ENCODE results near the gene SSH3. TPM values are rescaled to one million over a fixed set of nuclear protein-coding genes. Genes with fewer than 3 reads are reported as not detected.

Gene SSH3
- total RNA-seq, 1 donor from 2014 or later = 3.3 TPM

GRCh38 chr11:67290801-67291200 lies 12.5 kb upstream of the SSH3 start:
- Mint-ChIP-seq H3K4me1 (peaks cover 23% of the 10 kb centered on the region), H3K27me3 (ENCODE audit: low read depth) (peaks cover 2% of the 10 kb centered on the region), H3K9me3 (peaks cover 2% of the 10 kb centered on the region), H3K36me3 (ENCODE audit: low read depth) (peaks cover 23% of the 10 kb centered on the region), H3K4me3 (peak overlapping the region; percentile 27), H3K27ac (ENCODE audit: unreplicated experiment) (no peak overlapping the region)
- no peak for DNase-seq (ENCODE audit: low read depth, low spot score)
- TF ChIP-seq, protein P1, sequence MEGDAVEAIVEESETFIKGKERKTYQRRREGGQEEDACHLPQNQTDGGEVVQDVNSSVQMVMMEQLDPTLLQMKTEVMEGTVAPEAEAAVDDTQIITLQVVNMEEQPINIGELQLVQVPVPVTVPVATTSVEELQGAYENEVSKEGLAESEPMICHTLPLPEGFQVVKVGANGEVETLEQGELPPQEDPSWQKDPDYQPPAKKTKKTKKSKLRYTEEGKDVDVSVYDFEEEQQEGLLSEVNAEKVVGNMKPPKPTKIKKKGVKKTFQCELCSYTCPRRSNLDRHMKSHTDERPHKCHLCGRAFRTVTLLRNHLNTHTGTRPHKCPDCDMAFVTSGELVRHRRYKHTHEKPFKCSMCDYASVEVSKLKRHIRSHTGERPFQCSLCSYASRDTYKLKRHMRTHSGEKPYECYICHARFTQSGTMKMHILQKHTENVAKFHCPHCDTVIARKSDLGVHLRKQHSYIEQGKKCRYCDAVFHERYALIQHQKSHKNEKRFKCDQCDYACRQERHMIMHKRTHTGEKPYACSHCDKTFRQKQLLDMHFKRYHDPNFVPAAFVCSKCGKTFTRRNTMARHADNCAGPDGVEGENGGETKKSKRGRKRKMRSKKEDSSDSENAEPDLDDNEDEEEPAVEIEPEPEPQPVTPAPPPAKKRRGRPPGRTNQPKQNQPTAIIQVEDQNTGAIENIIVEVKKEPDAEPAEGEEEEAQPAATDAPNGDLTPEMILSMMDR (conservative IDR thresholded peaks at IDR 0.05) = no peak

DNA sequence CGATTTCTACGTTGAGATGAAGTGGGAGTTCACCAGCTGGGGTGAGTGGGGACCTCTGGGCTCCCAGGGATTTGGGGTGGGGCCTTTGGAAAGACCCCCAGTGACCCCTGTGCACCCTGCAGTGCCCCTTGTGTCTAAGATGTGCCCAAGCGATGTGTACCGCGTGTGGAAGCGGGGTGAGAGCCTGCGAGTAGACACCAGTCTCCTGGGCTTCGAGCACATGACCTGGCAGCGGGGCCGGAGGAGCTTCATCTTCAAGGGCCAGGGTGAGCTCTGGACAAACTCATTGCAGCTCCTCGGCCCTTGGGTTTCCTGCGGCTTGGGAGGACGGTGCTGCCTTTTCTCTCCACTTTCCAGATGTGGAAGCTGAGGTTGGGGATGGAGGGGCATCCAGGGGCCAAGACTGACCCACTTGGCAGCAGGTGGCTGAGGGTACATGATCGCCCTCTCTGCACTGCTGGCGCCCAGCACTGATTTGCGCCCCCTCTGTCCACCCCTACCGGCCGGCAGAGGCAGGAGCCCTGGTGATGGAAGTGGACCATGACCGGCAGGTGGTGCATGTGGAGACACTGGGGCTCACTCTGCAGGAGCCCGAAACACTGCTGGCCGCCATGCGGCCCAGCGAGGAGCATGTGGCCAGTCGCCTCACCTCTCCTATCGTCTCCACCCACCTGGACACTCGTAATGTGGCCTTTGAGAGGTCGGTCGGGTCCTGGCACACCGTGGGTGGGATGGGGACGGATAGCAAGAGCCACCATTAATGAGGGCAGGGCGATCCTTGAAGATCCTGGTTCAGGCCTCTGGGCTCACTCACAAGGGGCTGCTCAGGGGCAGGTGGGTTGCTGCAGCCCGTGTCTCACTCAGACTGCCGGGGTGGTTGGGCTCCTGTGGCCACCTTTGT lies 11.6 kb upstream of the SSH3 start:
- TF ChIP-seq, protein P1 (conservative IDR thresholded peaks at IDR 0.05) = no peak
- peaks cover 2% of the 10 kb centered on the region for H3K27me3 Mint-ChIP-seq (ENCODE audit: low read depth)
- peaks cover 32% of the 10 kb centered on the region for H3K36me3 Mint-ChIP-seq (ENCODE audit: low read depth)
- H3K9me3 Mint-ChIP-seq = peaks cover 4% of the 10 kb centered on the region
- peak overlapping the region; percentile 76 for H3K4me3 Mint-ChIP-seq
- H3K27ac Mint-ChIP-seq (ENCODE audit: unreplicated experiment) = no peak overlapping the region
- DNase-seq (ENCODE audit: low read depth, low spot score) = no peak
- H3K4me1 Mint-ChIP-seq = peaks cover 23% of the 10 kb centered on the region

- H3K27me3 Mint-ChIP-seq (ENCODE audit: low read depth) = no peaks in the 10 kb centered on the region
- H3K27ac Mint-ChIP-seq (ENCODE audit: unreplicated experiment) = peak overlapping the region; percentile 2
- DNase-seq (ENCODE audit: low read depth, low spot score) = no peak
- H3K4me3 Mint-ChIP-seq = peak overlapping the region; percentile 76
- H3K9me3 Mint-ChIP-seq = peaks cover 4% of the 10 kb centered on the region
- H3K36me3 Mint-ChIP-seq (ENCODE audit: low read depth) = peaks cover 37% of the 10 kb centered on the region
- TF ChIP-seq, protein P1 (conservative IDR thresholded peaks at IDR 0.05) = no peak
- peaks cover 16% of the 10 kb centered on the region for H3K4me1 Mint-ChIP-seq
Observed at GRCh38 chr11:67292671-67293070, 10.7 kb upstream of the SSH3 start.

- Mint-ChIP-seq H3K36me3 (ENCODE audit: low read depth) (peaks cover 35% of the 10 kb centered on the region), H3K4me3 (peak overlapping the region; percentile 76)
- TF ChIP-seq, protein P1 (conservative IDR thresholded peaks at IDR 0.05) = no peak
Observed at GRCh38 chr11:67293090-67293489, 10.2 kb upstream of the SSH3 start.

DNA sequence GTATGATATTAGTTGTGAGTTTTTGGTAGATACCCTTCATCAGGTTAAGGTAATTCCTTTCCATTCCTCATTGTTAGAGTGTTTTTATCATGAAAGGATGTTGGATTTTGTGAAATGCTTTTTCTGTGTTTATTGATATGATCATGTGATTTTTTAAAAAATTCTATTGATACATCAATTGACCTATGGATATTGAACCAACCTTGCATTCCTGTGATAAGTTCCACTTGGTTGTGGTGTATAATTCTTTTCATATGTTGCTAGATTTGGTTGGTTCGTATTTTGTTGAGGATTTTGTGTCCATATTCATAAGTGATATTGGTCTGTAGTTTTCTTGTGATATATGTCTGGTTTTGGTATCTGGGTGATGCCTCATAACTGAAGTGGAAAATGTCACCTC lies 7.5 kb upstream of the SSH3 start:
- Mint-ChIP-seq H3K4me3 (no peak overlapping the region), H3K36me3 (ENCODE audit: low read depth) (peaks cover 40% of the 10 kb centered on the region), H3K27ac (ENCODE audit: unreplicated experiment) (no peak overlapping the region), H3K9me3 (peaks cover 4% of the 10 kb centered on the region), H3K4me1 (peaks cover 11% of the 10 kb centered on the region), H3K27me3 (ENCODE audit: low read depth) (no peaks in the 10 kb centered on the region)
- TF ChIP-seq, protein P1 (conservative IDR thresholded peaks at IDR 0.05) = no peak
- no peak for DNase-seq (ENCODE audit: low read depth, low spot score)

More at GRCh38 chr11:67293090-67293489, 10.2 kb upstream of the SSH3 start:
- H3K4me1 Mint-ChIP-seq = peaks cover 12% of the 10 kb centered on the region
- no peak overlapping the region for H3K27ac Mint-ChIP-seq (ENCODE audit: unreplicated experiment)
- no peaks in the 10 kb centered on the region for H3K27me3 Mint-ChIP-seq (ENCODE audit: low read depth)
- no peak for DNase-seq (ENCODE audit: low read depth, low spot score)
- H3K9me3 Mint-ChIP-seq = peaks cover 4% of the 10 kb centered on the region

All from neural crest cell (in vitro differentiated cells).